Mononuclear cell (primary cell): ENCODE results near the gene ATPAF2. TPM values are rescaled to one million over a fixed set of nuclear protein-coding genes. Genes with fewer than 3 reads are reported as not detected.
A peak's percentile ranks its signal among the peaks of the same experiment; 100 is the strongest.

Experiments used
- H3K27me3 ChIP-seq: 2 replicates; pipeline ENCODE4 v1.6.0; 2011; ENCODE audit warnings: low read length, control low read depth; ENCODE audit not compliant: insufficient read depth
- H3K4me1 ChIP-seq: 2 replicates; pipeline ENCODE4 v1.5.1; 2011; ENCODE audit warnings: mild to moderate bottlenecking, low read length, control low read depth; ENCODE audit not compliant: insufficient read depth
- H3K4me3 ChIP-seq: 2 replicates; pipeline ENCODE4 v1.5.1; 2011; ENCODE audit warnings: mild to moderate bottlenecking, low read length, moderate library complexity
- H3K9me3 ChIP-seq: 2 replicates; pipeline ENCODE4 v1.5.1; 2011; ENCODE audit warnings: low read depth, mild to moderate bottlenecking, control low read depth, low read length
- total RNA-seq: library from RNA; depleted of rRNA; stranded (reverse); fragments of >200 nt; gene quantifications from one replicate; pipeline ENCODE4 v1.2.3, GENCODE V29; 2012

ATPAF2 gene
- total RNA-seq, 1 donor: 19.9 TPM

- no peak overlapping the region for H3K4me3 ChIP-seq
- no peaks in the 10 kb centered on the region for H3K9me3 ChIP-seq
- no peaks in the 10 kb centered on the region for H3K27me3 ChIP-seq
- peaks cover 5% of the 10 kb centered on the region for H3K4me1 ChIP-seq
Measured at GRCh38 chr17:18045691-18046350, 6.9 kb upstream of the ATPAF2 start.

- Histone ChIP-seq H3K4me3 (no peak overlapping the region), H3K4me1 (peaks cover 17% of the 10 kb centered on the region), H3K27me3 (no peaks in the 10 kb centered on the region), H3K9me3 (no peaks in the 10 kb centered on the region)
Measured at GRCh38 chr17:18044609-18045008, 5.6 kb upstream of the ATPAF2 start.

GRCh38 chr17:18043491-18043890 lies 4.5 kb upstream of the ATPAF2 start:
- Histone ChIP-seq H3K27me3 (no peaks in the 10 kb centered on the region), H3K4me3 (no peak overlapping the region), H3K4me1 (peaks cover 19% of the 10 kb centered on the region), H3K9me3 (no peaks in the 10 kb centered on the region)

GRCh38 chr17:18042983-18043382 lies 4.0 kb upstream of the ATPAF2 start:
- H3K4me3 ChIP-seq: no peak overlapping the region
- peaks cover 24% of the 10 kb centered on the region for H3K4me1 ChIP-seq
- H3K27me3 ChIP-seq: no peaks in the 10 kb centered on the region
- H3K9me3 ChIP-seq: no peaks in the 10 kb centered on the region

- no peaks in the 10 kb centered on the region for H3K9me3 ChIP-seq
- no peaks in the 10 kb centered on the region for H3K27me3 ChIP-seq
- peaks cover 36% of the 10 kb centered on the region for H3K4me1 ChIP-seq
- no peak overlapping the region for H3K4me3 ChIP-seq
Measured at GRCh38 chr17:18041776-18042175, 2.8 kb upstream of the ATPAF2 start.

GRCh38 chr17:18040261-18040858 lies 1.4 kb upstream of the ATPAF2 start:
- Histone ChIP-seq H3K9me3 (no peaks in the 10 kb centered on the region), H3K4me3 (peak overlapping the region; percentile 95), H3K4me1 (peaks cover 39% of the 10 kb centered on the region), H3K27me3 (no peaks in the 10 kb centered on the region)

GRCh38 chr17:18039535-18040260 lies 730 bp upstream of the ATPAF2 start:
- Histone ChIP-seq H3K4me1 (peaks cover 39% of the 10 kb centered on the region), H3K4me3 (peak overlapping the region; percentile 95), H3K9me3 (no peaks in the 10 kb centered on the region), H3K27me3 (no peaks in the 10 kb centered on the region)

- H3K9me3 ChIP-seq: no peaks in the 10 kb centered on the region
- H3K27me3 ChIP-seq: no peaks in the 10 kb centered on the region
- peak overlapping the region; percentile 95 for H3K4me3 ChIP-seq
- H3K4me1 ChIP-seq: peaks cover 45% of the 10 kb centered on the region
Measured at GRCh38 chr17:18038149-18038850, 668 bp downstream of the ATPAF2 start.

- no peaks in the 10 kb centered on the region for H3K9me3 ChIP-seq
- H3K27me3 ChIP-seq: no peaks in the 10 kb centered on the region
- H3K4me1 ChIP-seq: peaks cover 53% of the 10 kb centered on the region
- H3K4me3 ChIP-seq: no peak overlapping the region
Measured at GRCh38 chr17:18037486-18037885, 1.5 kb downstream of the ATPAF2 start.

- Histone ChIP-seq H3K4me3 (no peak overlapping the region), H3K9me3 (no peaks in the 10 kb centered on the region), H3K27me3 (no peaks in the 10 kb centered on the region), H3K4me1 (peaks cover 53% of the 10 kb centered on the region)
Measured at GRCh38 chr17:18035704-18036103, 3.3 kb downstream of the ATPAF2 start.

GRCh38 chr17:18033442-18034099 lies 5.4 kb downstream of the ATPAF2 start:
- no peaks in the 10 kb centered on the region for H3K9me3 ChIP-seq
- H3K4me3 ChIP-seq: no peak overlapping the region
- no peaks in the 10 kb centered on the region for H3K27me3 ChIP-seq
- H3K4me1 ChIP-seq: peaks cover 41% of the 10 kb centered on the region

GRCh38 chr17:18031955-18032354 lies 7.0 kb downstream of the ATPAF2 start:
- H3K4me1 ChIP-seq: peaks cover 26% of the 10 kb centered on the region
- H3K4me3 ChIP-seq: no peak overlapping the region
- H3K27me3 ChIP-seq: no peaks in the 10 kb centered on the region
- no peaks in the 10 kb centered on the region for H3K9me3 ChIP-seq

GRCh38 chr17:18028952-18029540 lies 9.9 kb downstream of the ATPAF2 start:
- no peak overlapping the region for H3K4me3 ChIP-seq
- no peaks in the 10 kb centered on the region for H3K9me3 ChIP-seq
- H3K4me1 ChIP-seq: peaks cover 40% of the 10 kb centered on the region
- H3K27me3 ChIP-seq: no peaks in the 10 kb centered on the region

- no peak overlapping the region for H3K4me3 ChIP-seq
- H3K4me1 ChIP-seq: peaks cover 35% of the 10 kb centered on the region
- H3K27me3 ChIP-seq: no peaks in the 10 kb centered on the region
- H3K9me3 ChIP-seq: no peaks in the 10 kb centered on the region
Measured at GRCh38 chr17:18028114-18028951, 10.6 kb downstream of the ATPAF2 start.
